Spleen (tissue), 7 donors: Measurements from ENCODE around the gene C3orf22.

Experiments used
- POLR2A ChIP-seq, 3 donors: fragments of 450-650 bp; IDR thresholded peaks; one replicate each; pipeline ENCODE4 v1.5.1; 2017; ENCODE audit warnings: antibody characterized with exemption in 3 of 3, mild to moderate bottlenecking in 1 of 3
- TF ChIP-seq, protein P1 (sequence below), 11 experiments: fragments of 200-600 bp in 7 of 11; fragments of 450-650 bp in 4 of 11; sonication (generic) in 4 of 11; IDR thresholded peaks in 8 of 11; conservative IDR thresholded peaks in 3 of 11; 1 replicate in 7 of 11; 2 replicates in 4 of 11; pipeline versions ENCODE4 v1.4.0 to v1.8.0; 2016 to 2021; ENCODE audit warnings: antibody characterized with exemption in 11 of 11, inconsistent platforms in 4 of 11, mild to moderate bottlenecking in 1 of 11
- donor health status: DM: no; HTN: no; CAD: no; lungs with moderate emphysema.
- donor health status: DM: no; HTN: no; CAD: no.
- donor health status: DM: no; HTN: no; CAD: no.

DNA sequence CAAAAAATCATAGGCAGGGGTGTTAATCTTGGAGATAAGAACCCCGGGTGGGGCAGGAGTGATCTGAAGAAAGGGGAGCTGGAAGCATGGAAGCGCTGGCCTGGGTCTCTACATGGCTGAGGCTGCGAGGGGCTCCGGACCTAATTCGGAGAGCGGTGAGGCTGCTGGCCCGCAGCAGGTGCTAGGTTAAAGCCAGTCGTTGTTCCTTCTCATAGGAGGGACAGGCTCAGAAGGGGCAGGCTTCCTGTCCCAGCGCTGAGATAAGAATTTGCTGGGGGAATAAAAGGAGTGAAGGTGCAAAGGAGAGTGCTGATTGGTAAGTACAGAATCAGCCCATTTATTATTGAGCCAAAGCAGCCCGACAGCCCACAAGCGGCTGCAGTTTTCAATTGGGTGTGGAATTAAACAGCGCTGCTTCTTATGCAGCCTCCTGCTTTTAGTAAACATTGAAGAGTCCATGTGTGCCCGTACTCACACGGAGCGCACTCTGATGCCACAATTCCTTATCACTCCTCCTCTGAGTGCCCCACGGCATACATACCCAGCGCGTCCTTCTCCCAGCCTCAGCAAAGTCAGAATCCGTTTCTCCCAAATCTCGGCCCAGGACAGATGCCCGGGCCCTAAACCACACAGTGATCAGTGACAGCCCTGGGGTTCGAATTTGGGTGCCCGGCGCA lies 17.6 kb downstream of the C3orf22 start:
- no peak for TF ChIP-seq POLR2A (IDR thresholded peaks at IDR 0.05)
- TF ChIP-seq, protein P1, sequence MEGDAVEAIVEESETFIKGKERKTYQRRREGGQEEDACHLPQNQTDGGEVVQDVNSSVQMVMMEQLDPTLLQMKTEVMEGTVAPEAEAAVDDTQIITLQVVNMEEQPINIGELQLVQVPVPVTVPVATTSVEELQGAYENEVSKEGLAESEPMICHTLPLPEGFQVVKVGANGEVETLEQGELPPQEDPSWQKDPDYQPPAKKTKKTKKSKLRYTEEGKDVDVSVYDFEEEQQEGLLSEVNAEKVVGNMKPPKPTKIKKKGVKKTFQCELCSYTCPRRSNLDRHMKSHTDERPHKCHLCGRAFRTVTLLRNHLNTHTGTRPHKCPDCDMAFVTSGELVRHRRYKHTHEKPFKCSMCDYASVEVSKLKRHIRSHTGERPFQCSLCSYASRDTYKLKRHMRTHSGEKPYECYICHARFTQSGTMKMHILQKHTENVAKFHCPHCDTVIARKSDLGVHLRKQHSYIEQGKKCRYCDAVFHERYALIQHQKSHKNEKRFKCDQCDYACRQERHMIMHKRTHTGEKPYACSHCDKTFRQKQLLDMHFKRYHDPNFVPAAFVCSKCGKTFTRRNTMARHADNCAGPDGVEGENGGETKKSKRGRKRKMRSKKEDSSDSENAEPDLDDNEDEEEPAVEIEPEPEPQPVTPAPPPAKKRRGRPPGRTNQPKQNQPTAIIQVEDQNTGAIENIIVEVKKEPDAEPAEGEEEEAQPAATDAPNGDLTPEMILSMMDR (IDR thresholded peaks at IDR 0.05 in 8 of 11, conservative IDR thresholded peaks at IDR 0.05 in 3 of 11): no peak
